Neural progenitor cell (in vitro differentiated cells): Measurements from ENCODE around the gene CBLC. TPM values are rescaled to one million over a fixed set of nuclear protein-coding genes. Genes with fewer than 3 reads are reported as not detected.

ENCODE experiments used
- DNase-seq: peaks from one replicate; pipeline ENCODE4 v3.0.0-alpha.2; 2016; ENCODE audit warnings: low spot score
- H2AFZ ChIP-seq: fragments of 200-600 bp; sonication (generic); replicated peaks from 2 replicates; pipeline ENCODE4 v1.6.1; 2016; ENCODE audit warnings: antibody characterized with exemption
- H3F3A ChIP-seq: fragments of 200-600 bp; sonication (generic); 2 replicates; pipeline ENCODE4 v1.6.1; 2016; ENCODE audit warnings: antibody characterized with exemption, low read depth
- H3K27ac ChIP-seq: fragments of 200-600 bp; sonication (generic); 2 replicates; pipeline ENCODE4 v1.5.1; 2016; ENCODE audit warnings: mild to moderate bottlenecking
- H3K27me3 ChIP-seq: fragments of 200-600 bp; sonication (generic); 2 replicates; pipeline ENCODE4 v1.6.1; 2016; ENCODE audit warnings: mild to moderate bottlenecking, moderate library complexity
- H3K36me3 ChIP-seq: fragments of 200-600 bp; sonication (generic); 2 replicates; pipeline ENCODE4 v1.5.1; 2016
- H3K4me1 ChIP-seq: fragments of 200-600 bp; sonication (generic); 2 replicates; pipeline ENCODE4 v1.6.1; 2016; ENCODE audit warnings: mixed run types
- H3K4me2 ChIP-seq: fragments of 200-600 bp; sonication (generic); 2 replicates; pipeline ENCODE4 v1.6.1; 2016
- H3K4me3 ChIP-seq: fragments of 200-600 bp; sonication (generic); 2 replicates; pipeline ENCODE4 v1.5.1; 2016
- H3K79me2 ChIP-seq: fragments of 200-600 bp; sonication (generic); 2 replicates; pipeline ENCODE4 v1.6.1; 2016; ENCODE audit warnings: low read depth
- H3K9ac ChIP-seq: fragments of 200-600 bp; sonication (generic); 2 replicates; pipeline ENCODE4 v1.6.1; 2016
- H3K9me3 ChIP-seq: fragments of 200-600 bp; sonication (generic); 2 replicates; pipeline ENCODE4 v1.5.1; 2016; ENCODE audit warnings: low read depth
- H4K20me1 ChIP-seq: fragments of 200-600 bp; sonication (generic); 2 replicates; pipeline ENCODE4 v1.6.1; 2016; ENCODE audit warnings: low read depth
- H3K27ac Mint-ChIP-seq: 3 replicates; pipeline ENCODE4 v1.8.0; 2021; ENCODE audit warnings: mixed read lengths
- H3K27me3 Mint-ChIP-seq: 2 replicates; pipeline ENCODE4 v1.8.0; 2022; ENCODE audit warnings: low read depth, mild to moderate bottlenecking, inconsistent platforms, moderate library complexity, mixed read lengths; ENCODE audit not compliant: insufficient read depth
- H3K36me3 Mint-ChIP-seq: 3 replicates; pipeline ENCODE4 v1.8.0; 2021; ENCODE audit warnings: mixed read lengths
- H3K4me1 Mint-ChIP-seq: 3 replicates; pipeline ENCODE4 v1.8.0; 2021; ENCODE audit warnings: mixed read lengths
- H3K4me3 Mint-ChIP-seq: 3 replicates; pipeline ENCODE4 v1.8.0; 2021; ENCODE audit warnings: mild to moderate bottlenecking, moderate library complexity, mixed read lengths
- H3K9me3 Mint-ChIP-seq: 3 replicates; pipeline ENCODE4 v1.8.0; 2020; ENCODE audit warnings: mixed read lengths
- EZH2 ChIP-seq: fragments of 200-600 bp; sonication (generic); IDR thresholded peaks from 2 replicates; pipeline ENCODE4 v1.6.1; 2017; ENCODE audit warnings: antibody characterized with exemption, mild to moderate bottlenecking, moderate library complexity
- EZH2phosphoT487 ChIP-seq: fragments of 200-600 bp; sonication (generic); IDR thresholded peaks from 2 replicates; pipeline ENCODE4 v1.6.1; 2017; ENCODE audit warnings: antibody characterized with exemption
- total RNA-seq: library from RNA; depleted of rRNA; stranded (reverse); fragments of >200 nt; gene quantifications from 2 replicates; pipeline ENCODE4 v1.2.3, GENCODE V29; 2015; ENCODE audit warnings: low replicate concordance
- TF ChIP-seq, protein P1 (sequence below): fragments of 200-600 bp; sonication (generic); IDR thresholded peaks from 2 replicates; pipeline ENCODE4 v1.5.1; 2017; ENCODE audit warnings: antibody characterized with exemption, mild to moderate bottlenecking

Gene CBLC
- total RNA-seq, 1 donor from 2014 or later = 1.5 TPM

- no peak overlapping the region for H3K4me3 Mint-ChIP-seq
- no peaks in the 10 kb centered on the region for H4K20me1 ChIP-seq
- no peak overlapping the region for H3K9ac ChIP-seq
- no peaks in the 10 kb centered on the region for H3K36me3 Mint-ChIP-seq
- no peak for DNase-seq
- no peaks in the 10 kb centered on the region for H3K9me3 ChIP-seq
- H3K4me1 ChIP-seq = no peaks in the 10 kb centered on the region
- H3F3A ChIP-seq = no peaks in the 10 kb centered on the region
- TF ChIP-seq, protein P1, sequence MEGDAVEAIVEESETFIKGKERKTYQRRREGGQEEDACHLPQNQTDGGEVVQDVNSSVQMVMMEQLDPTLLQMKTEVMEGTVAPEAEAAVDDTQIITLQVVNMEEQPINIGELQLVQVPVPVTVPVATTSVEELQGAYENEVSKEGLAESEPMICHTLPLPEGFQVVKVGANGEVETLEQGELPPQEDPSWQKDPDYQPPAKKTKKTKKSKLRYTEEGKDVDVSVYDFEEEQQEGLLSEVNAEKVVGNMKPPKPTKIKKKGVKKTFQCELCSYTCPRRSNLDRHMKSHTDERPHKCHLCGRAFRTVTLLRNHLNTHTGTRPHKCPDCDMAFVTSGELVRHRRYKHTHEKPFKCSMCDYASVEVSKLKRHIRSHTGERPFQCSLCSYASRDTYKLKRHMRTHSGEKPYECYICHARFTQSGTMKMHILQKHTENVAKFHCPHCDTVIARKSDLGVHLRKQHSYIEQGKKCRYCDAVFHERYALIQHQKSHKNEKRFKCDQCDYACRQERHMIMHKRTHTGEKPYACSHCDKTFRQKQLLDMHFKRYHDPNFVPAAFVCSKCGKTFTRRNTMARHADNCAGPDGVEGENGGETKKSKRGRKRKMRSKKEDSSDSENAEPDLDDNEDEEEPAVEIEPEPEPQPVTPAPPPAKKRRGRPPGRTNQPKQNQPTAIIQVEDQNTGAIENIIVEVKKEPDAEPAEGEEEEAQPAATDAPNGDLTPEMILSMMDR = no peak
- TF ChIP-seq EZH2 (no peak), EZH2phosphoT487 (no peak)
- H3K27me3 Mint-ChIP-seq = peaks cover 30% of the 10 kb centered on the region
- H3K36me3 ChIP-seq = no peaks in the 10 kb centered on the region
- H3K4me1 Mint-ChIP-seq = peaks cover 7% of the 10 kb centered on the region
- H3K27ac ChIP-seq = no peak overlapping the region
- no peak overlapping the region for H3K4me2 ChIP-seq
- peaks cover 19% of the 10 kb centered on the region for H3K27me3 ChIP-seq
- no peaks in the 10 kb centered on the region for H3K9me3 Mint-ChIP-seq
- H3K4me3 ChIP-seq = no peak overlapping the region
- no peak overlapping the region for H3K27ac Mint-ChIP-seq
- no peak overlapping the region for H2AFZ ChIP-seq
- H3K79me2 ChIP-seq = no peaks in the 10 kb centered on the region
These were observed 36.4 kb upstream of the CBLC start for GRCh38 chr19:44741258-44741731.

DNA sequence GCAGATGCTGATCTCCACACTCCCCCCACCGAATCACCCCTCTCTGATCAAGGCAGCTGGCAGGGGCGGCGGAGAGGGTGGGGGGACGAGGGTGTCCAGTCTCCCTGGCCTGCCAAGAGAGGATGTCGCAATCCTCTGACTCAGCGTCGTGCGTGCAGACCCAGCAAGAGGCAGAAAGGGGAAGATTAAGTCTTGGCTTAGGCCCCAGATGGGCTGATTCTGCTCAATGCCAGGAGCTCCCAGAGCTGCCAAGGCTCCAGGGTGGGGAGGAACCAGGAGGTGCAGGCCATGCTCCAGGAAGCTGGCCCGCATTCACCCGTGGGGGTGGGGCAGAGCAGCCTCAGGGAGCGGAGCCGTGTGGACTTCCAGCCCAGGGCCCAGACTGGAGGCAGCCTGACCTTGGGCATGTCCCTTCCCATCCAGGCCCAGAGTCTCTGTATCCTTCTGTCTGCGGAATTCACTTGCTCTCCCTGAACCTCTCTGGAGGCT, 35.8 kb upstream of the CBLC start:
- Histone ChIP-seq H3K4me3 (no peak overlapping the region), H3K9me3 (no peaks in the 10 kb centered on the region), H3F3A (no peaks in the 10 kb centered on the region), H3K4me2 (no peak overlapping the region), H3K4me1 (no peaks in the 10 kb centered on the region), H3K79me2 (no peaks in the 10 kb centered on the region), H2AFZ (no peak overlapping the region), H3K27ac (no peak overlapping the region), H3K9ac (no peak overlapping the region), H3K27me3 (peaks cover 25% of the 10 kb centered on the region), H4K20me1 (peaks cover 5% of the 10 kb centered on the region), H3K36me3 (no peaks in the 10 kb centered on the region)
- Mint-ChIP-seq H3K36me3 (no peaks in the 10 kb centered on the region), H3K27me3 (peaks cover 34% of the 10 kb centered on the region), H3K4me3 (no peak overlapping the region), H3K9me3 (no peaks in the 10 kb centered on the region), H3K27ac (no peak overlapping the region), H3K4me1 (peaks cover 9% of the 10 kb centered on the region)
- TF ChIP-seq, protein P1 = no peak
- TF ChIP-seq EZH2phosphoT487 (no peak), EZH2 (no peak)
- peak; percentile 20 for DNase-seq

- Histone ChIP-seq H3K27ac (no peak overlapping the region), H4K20me1 (peaks cover 5% of the 10 kb centered on the region), H3K4me1 (no peaks in the 10 kb centered on the region), H3F3A (no peaks in the 10 kb centered on the region), H3K9ac (no peak overlapping the region), H3K27me3 (peaks cover 31% of the 10 kb centered on the region), H3K4me2 (no peak overlapping the region), H3K36me3 (no peaks in the 10 kb centered on the region), H3K79me2 (no peaks in the 10 kb centered on the region), H2AFZ (no peak overlapping the region), H3K9me3 (no peaks in the 10 kb centered on the region), H3K4me3 (no peak overlapping the region)
- H3K4me1 Mint-ChIP-seq = peaks cover 12% of the 10 kb centered on the region
- no peaks in the 10 kb centered on the region for H3K36me3 Mint-ChIP-seq
- H3K27ac Mint-ChIP-seq = peak overlapping the region; percentile 46
- no peak for TF ChIP-seq EZH2
- TF ChIP-seq EZH2phosphoT487 = no peak
- TF ChIP-seq, protein P1 = no peak
- peak overlapping the region; percentile 33 for H3K4me3 Mint-ChIP-seq
- no peak for DNase-seq
- H3K27me3 Mint-ChIP-seq = peaks cover 38% of the 10 kb centered on the region
- no peaks in the 10 kb centered on the region for H3K9me3 Mint-ChIP-seq
These were observed 35.2 kb upstream of the CBLC start for GRCh38 chr19:44742330-44743061.
